Renal pelvis (tissue), 4 donors: ENCODE measurements around the gene ASH1L. TPM values are rescaled to one million over a fixed set of nuclear protein-coding genes. Genes with fewer than 3 reads are reported as not detected.
"Not testable (repeated sequence)": the region's sequence is repeated elsewhere in the genome, so short reads cannot be mapped to it uniquely, and the experiment has no call there.

Source experiments
- DNase-seq: peaks from one replicate; pipeline ENCODE4 v3.0.0-alpha.2; 2013
- polyA plus RNA-seq, 3 donors: library from polyadenylated mRNA; unstranded; fragments of 120-200 nt; gene quantifications; one replicate each; pipeline ENCODE4 v1.2.1, GENCODE V29; 2013; ENCODE audit not compliant: insufficient read length in 3 of 3

Gene ASH1L
- polyA plus RNA-seq, 3 donors: 37.0 to 51.6 (median 47.1) TPM

DNA sequence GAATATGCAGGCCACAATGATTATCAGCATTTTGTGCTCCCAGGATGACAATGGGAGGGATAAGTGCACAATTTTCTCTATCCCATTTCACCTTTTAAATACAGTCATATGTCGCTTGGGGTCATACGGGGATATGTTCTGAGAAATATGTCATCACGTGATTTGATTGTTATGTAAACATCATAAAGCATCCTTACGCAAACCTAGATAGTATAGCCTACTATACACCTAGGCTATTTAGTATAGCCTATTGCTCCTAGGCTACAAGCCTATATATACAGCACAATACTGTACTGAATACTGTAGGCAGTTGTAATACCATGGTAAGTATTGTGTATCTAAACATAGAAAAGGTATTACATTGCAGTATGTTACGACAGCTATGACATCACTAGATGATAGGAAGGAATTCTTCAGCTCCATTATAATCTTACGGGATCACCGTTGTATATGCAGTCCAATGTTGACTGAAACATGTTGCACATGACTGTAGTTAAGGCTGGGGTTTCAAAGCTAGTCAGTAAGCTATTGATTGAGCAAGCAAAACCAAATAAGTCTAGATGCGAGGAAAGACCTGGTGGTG is 223.0 kb downstream of the ASH1L start:
- no peak for DNase-seq

DNA sequence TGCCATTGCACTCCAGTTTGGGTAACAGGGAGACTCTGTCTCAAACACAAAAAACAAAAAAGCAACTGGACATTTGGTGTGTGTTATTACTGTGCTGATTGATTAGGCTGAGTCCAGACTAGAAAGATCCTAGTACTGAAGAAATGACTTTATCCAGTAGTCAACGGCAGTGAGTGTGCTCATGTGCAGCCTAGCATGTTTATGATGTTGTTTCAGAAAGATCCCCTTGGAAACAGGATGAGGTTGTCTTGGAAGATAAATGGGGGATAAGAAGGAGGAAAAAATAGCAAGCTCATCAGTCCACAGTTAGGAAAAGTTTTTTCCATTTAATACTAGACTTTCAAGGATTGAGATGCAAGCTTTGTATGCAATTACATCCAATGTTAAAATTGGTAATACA is 227.6 kb downstream of the ASH1L start:
- DNase-seq: peak; percentile 51

DNA sequence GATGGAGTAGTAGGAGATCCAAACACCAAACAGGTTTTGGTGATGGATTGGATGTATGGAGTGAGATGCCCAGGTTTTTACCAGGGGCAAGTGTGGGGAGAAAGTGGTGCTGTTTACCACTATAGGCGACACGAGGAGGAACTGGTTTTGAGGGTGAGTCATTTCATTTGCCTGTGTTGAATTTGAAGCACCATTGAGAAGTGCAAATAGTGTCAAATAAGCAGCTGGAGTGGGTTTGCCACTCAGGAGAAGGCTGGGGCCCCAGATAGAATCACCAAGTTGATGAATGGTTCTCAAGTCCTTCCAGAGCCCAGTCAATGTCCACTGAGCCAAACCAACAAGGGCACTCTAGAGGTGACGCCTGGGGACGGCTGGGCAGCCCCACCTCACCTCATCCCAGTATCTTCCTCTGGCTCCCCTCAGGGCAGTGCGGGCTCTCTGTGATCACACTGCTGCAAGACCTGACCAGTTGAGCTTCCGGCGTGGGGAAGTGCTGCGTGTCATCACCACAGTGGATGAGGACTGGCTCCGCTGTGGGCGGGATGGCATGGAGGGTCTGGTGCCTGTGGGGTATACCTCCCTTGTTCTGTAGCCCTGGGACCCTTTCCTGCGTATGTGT is 232.5 kb downstream of the ASH1L start:
- DNase-seq: no peak

DNA sequence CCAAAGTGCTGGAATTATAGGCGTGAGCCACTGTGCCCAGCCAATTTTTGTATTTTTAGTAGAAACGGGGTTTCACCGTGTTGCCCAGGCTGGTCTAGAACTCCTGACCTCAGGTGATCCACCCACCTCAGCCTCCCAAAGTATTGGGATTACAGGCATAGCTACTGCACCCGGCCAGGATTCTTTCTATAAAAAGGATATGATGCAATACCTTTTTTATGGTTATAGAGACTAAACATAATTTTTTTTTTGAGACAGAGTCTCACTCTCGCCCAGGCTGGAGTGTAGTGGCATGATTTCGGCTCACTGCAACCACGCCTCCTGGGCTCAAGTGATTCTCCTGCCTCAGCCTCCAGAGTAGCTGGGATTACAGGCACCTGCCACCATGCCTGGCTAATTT is 233.7 kb downstream of the ASH1L start:
- not testable (repeated sequence) for DNase-seq

DNA sequence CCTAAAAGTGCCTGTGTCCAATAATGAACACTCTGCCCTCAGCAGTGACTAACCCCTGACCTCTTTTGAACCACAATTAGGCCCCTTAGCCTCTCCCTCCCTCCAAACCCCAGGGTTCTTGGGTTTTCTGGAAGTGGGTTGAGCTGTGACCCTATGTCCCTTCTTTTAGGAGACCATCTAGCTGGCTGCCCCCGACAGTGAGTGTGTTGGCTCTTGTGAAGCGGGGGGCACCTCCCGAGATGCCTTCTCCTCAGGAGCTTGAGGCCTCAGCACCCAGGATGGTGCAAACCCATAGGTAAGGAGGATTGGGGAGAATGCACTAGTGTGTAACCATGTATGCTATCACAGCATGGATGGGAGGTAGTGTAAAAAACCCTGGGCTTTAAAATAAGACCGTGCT is 234.6 kb downstream of the ASH1L start:
- DNase-seq: no peak

DNA sequence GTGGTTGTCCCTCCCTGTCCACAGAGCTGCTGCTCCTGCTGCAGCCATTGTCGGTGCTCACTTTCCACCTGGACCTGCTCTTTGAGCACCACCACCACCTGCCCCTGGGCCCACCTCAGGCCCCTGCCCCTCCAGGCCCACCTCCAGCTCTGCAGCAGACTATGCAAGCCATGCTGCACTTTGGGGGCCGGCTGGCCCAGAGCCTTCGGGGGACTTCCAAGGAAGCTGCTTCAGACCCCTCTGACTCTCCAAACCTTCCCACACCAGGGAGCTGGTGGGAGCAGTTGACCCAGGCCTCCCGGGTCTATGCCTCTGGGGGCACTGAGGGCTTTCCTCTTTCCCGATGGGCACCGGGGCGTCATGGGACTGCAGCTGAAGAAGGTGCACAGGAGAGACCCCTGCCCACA is 236.0 kb downstream of the ASH1L start:
- DNase-seq: no peak

DNA sequence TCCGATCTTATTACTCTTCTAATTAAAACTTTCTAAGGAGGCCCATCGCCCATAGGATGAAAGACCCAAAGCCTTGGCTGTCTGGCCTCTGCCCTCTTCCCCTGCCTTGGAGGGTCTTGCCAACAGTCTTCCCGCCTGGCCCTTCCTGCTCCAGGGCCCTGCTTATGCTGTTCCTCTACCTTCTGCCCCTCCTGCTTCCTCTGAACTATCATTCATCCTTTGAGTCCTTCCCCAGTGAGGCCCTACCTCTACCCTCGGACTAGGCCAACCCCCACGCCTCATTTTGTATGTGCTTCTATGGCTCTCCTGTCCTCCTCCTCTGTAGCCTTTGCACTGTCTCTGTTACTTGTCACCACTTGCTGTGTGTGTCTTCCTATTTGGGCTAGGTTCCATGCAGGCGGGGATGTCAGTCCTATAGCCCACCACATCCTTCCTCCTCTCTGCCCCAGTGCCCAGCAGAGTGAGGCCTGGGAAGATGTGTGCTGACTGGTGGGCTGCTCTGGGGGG is 236.5 kb downstream of the ASH1L start:
- DNase-seq: no peak

DNA sequence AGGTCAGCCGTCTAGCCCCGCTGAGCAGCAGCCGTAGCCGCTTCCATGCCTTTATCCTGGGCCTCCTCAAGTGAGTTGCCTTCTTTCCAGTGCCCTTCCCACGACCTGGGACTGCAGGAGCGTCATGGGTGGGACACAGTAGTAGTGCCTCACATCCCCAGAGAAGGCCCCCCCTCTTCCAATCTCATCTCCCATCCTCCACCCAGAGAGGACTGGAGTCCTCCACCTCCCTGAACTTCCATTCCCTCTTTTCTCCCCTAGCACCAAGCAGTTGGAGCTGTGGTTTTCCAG is 237.1 kb downstream of the ASH1L start:
- DNase-seq: no peak

DNA sequence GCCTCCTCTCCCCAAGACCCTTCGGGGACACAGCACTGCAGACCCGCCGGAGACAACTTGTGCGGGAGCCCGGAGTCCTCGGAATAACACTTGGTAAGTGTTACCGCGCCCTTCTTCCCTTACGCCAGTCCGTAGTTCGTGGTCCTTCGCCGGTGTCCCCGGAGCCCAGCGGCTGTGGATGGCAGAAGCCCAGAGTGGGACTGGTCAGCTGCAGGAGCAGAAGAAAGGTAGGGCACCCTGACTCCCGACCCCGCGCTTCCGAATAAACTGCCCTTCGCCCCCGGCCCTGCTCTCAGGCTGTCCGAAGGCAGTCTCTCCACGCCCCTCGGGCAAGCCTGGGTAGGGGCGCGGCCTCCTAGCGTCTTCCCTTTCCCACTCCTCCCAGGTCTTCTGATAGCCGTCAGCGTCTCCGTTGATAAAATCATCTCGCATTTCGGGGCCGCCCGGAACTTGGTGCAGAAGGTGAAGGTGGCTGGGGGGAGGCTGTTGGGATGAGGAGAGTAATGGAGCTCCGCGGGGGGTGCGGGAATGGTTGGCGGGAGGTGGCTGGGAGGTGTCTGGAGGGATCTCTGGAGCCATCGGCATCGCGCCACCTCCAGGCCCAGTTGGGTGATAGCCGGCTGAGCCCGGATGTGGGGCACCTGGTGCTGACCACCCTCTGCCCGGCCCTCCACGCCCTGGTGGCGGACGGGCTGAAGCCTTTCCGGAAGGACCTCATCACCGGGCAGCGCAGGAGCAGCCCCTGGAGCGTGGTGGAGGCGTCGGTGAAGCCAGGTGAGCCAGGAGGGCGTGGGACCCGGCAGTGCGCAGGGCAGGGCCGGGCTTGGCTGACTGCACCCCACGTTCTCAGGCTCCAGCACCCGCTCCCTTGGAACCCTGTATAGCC is 237.6 kb downstream of the ASH1L start:
- no peak for DNase-seq

DNA sequence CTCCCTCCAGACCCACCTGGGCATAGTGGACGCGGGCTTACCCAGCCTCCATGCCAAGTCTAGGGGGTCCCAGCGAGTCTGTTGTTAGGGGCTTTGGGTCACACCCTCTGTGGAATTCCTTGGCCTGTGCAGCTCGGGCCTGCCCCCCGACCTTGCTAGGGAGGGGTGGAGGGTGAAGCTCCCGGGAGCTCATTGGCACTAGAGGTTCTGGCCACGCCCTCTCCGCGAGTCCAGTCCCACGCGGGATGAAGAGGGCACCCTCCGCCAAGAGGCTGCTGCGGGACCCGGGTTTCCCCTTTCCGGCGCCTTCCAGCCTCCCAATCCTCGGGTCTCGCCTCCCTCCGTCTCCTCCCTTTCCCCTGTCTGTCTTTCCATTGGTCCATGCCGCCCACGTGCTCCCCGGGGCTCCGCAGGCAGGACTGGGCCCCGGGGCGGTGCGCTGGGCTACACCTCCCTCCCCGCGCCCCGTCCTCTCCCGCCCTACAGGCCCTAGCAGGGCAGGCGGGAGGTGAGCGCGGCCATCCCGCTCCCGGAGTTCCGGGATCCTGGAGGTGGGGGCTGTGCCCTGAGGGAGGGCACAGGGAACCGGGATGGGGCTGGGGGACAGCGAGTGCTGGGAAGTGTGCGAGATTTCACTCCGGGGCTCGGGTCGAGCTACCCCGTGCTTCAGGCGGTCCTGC is 238.4 kb downstream of the ASH1L start:
- peak; percentile 93 for DNase-seq

DNA sequence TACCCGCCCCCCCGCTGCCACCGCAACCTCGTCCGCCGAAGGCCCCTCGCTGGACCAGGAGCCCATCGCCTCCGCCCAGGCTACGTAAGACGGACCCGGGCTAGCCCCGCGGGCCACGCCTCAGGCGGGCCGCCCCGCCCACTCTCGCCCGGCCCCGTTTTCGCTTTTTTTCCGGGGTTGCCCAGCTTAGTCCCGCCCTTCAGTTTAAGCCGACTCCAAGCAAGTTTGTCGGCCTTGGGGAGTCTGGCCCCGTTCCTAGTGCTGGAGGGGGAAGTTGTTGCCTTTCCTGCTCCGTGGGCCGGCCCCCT is 238.9 kb downstream of the ASH1L start:
- DNase-seq: peak; percentile 86

DNA sequence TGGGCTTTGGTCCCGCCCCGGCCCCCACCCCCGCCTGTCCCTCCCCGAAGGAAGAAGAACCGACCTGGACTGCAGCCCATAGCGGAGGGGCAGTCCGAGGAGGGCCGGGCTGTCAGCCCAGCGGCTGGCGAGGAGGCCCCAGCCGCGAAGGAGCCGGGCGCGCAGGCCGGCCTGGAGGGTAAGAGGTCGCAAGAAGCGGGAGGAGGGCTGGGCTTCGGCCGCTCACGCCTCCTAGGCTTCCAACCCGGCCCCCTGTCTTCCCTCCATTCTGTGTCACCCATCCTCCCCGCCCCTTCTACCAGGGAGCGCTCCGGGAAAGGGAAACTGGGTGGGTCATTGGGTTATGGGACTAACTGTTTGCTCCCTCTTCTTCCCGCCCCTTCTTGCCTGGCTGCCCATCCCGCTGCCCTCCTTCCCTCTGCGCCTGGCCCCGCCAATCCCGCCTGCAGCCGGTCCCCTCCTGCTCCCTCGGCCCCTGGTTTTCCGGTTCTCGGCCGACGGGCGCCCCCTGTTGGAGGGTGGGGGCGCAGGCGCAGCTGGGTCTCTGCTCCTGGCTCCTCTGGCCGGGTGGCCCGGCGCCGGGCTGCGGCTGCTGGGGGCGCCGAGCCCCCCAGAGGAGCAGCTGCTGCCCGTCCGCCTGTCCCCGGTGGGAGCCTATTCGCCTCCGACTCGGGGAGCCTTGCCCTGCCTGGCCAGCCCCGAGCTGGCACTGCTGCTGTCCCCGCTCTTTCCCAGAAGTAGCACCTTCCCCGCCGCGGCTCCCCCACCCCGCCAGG is 239.5 kb downstream of the ASH1L start:
- peak; percentile 91 for DNase-seq

DNA sequence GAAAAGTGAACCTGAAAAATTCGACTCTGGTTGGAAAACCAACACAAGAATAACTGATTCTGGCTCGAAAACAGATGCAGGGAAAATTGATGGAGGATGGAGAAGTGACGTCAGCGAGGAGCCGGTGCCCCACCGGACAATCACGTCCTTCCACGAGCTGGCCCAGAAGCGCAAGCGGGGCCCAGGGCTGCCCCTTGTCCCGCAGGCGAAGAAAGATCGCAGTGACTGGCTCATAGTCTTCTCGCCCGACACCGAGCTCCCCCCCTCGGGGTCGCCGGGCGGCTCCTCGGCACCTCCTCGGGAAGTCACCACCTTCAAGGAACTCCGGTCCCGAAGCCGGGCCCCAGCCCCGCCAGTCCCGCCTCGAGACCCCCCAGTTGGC is 240.0 kb downstream of the ASH1L start:
- no peak for DNase-seq

DNA sequence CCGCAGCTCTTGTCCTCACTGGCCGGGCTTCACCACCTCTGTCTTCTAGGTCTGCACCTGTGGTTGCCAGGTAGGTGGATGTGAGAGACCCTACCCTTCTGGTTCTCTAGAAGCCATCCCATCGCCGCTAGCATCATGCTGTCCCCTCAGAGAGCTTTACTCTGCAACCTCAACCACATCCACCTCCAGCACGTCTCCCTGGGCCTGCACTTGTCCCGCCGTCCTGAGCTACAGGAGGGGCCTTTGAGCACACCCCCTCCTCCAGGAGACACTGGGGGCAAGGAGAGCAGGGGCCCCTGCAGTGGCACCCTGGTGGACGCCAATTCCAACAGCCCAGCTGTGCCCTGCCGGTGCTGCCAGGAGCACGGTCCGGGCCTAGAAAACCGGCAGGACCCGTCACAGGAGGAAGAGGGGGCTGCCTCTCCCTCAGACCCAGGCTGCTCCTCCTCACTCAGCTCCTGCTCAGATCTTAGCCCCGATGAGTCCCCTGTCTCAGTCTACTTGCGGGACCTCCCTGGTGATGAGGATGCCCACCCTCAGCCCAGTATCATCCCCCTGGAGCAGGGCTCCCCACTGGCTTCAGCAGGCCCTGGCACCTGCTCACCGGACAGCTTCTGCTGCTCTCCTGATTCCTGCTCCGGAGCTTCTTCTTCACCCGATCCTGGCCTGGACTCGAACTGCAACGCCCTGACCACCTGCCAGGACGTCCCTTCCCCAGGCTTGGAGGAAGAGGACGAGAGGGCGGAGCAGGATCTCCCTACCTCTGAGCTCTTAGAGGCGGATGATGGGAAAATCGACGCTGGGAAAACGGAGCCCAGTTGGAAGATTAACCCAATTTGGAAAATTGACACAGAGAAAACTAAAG is 240.7 kb downstream of the ASH1L start:
- DNase-seq: no peak

DNA sequence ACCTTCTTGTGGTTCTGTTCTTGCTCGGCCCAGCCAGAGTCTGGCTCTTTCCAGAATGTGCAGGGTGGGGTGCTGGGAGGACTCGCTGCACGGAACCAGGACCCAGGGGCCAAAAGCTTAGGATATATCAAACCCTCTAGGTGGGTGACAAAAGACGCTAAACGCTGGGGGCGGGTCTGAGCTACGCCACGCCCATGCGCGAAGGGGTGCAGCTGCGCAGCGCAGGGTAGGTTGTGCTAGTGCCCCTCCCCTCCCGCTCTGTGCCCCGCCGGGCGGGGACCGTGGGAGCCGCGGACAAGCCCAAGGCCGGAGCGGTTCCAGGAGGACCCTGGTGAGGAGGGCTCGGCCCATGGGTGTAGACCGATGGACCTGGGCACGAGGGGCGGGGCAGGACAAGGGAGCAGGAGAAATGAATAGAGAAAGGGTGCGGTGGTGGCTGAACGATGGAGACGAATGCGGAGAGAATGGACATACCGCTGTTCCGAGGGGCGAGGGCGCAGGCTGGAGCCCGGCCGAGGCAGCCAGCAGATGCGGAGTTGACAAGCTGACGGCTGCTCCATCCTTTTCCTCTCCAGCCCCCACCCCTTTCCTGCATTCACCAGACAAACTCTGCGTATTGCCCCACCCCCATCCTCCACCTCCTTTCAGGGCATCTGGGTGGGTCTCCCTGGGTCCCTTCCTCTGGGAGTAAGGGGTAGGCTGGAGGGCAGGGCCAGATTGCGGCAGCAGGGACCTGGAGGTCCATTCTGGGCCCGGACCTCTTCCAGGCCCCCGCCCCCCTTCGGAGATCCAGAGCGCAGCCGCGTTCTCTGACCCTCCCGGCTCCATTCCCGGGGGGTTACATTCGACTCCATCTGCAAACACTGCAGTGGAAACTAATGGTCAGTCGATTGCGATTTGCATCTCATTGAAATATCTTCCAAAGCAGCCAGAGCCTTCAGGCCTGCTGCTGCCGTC is 241.7 kb downstream of the ASH1L start, which contains the start of gene RUSC1:
TSS of gene RUSC1 (plus strand) at position 234 of the 957 bp plus-strand sequence. CDS start 880 bp downstream, outside the sequence.
- no peak for DNase-seq

DNA sequence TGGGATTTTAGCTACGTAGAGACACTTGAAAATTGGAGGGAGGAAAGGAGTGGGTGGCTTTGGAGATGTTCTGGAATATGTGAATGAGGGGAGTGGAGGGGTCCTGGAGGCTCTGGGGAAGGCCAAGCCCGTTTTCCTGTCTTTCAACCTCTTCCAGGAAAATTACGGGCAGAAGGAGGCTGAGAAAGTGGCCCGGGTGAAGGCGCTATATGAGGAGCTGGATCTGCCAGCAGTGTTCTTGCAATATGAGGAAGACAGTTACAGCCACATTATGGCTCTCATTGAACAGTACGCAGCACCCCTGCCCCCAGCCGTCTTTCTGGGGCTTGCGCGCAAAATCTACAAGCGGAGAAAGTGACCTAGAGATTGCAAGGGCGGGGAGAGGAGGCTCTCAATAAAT is 242.4 kb downstream of the ASH1L start:
- no peak for DNase-seq

DNA sequence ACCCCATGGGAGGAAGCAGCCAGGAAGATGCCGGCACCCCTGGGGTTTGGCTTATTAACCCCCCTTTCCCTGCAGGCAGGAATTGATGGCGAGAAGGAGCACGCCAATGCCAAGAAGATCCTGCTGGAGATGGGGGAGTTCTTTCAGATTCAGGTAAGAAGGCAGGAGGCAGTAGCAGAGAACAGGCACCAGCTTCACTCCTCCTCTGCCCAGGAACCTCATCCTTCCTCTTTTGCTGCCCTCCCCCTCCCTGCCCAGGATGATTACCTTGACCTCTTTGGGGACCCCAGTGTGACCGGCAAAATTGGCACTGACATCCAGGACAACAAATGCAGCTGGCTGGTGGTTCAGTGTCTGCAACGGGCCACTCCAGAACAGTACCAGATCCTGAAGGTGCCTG is 243.1 kb downstream of the ASH1L start:
- no peak for DNase-seq

DNA sequence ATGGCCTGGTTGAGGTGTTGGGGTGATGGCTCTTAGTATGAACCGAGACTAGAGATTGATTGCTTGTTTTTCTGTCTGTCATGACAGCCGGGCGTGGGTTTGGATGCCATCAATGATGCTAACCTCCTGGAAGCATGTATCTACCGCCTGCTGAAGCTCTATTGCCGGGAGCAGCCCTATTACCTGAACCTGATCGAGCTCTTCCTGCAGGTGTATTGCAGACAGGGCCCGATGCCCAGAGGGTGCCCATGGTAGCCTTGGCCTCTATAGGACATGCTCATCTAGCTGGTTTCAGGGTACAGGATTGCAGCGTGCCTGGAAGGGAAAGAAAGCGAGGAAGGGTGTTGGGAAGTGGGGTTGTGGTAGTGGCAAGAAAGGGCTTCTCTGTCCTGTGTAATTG is 244.5 kb downstream of the ASH1L start:
- no peak for DNase-seq

DNA sequence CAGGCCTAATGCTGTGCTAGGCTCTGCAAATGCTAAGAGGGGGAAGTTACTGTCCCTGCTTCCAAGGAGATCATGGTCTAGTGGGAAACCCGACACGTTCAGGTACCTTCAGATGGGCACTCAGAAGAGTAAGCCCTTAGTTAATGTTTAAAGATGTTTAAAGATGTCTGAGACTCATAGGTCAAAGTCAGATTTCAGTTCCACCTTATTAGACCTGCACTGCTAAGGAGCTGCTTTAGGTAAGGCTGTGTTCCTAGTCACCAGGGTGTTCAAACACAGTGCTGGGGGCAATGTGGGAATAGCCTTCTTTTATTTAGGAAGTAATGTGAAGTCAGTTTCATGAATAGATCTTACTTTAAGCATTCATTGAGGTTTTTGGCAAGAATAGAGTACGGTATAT is 245.7 kb downstream of the ASH1L start:
- no peak for DNase-seq

DNA sequence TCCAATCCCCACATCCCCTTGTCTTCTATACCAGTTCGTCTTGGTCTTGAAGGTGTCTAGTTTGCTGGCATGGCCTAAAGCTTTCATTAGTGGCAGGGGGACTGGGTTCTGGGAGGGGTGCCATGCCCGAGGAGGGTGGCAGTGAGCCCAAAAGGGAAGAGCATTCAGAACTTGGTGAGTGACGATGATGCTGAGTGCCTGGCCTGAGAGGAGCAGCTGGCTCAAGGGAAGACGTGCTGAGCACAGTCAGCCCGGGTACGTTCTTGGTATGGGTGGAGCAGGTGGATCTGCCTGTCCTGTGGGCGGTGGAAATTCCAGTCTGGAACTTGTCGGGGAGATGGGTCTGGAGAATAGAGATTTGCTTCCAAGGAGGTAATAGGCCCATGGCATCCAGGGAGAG is 249.3 kb downstream of the ASH1L start:
- no peak for DNase-seq
